Measurements from ENCODE around the gene SUPT4H1. TPM values are rescaled to one million over a fixed set of nuclear protein-coding genes. Genes with fewer than 3 reads are reported as not detected.

The SUPT4H1 gene
- total RNA-seq, 4 donors from 2014 or later, result 34.5 to 38.0 (median 35.2) TPM

GRCh38 chr17:58312829-58313228 lies 39.2 kb downstream of the SUPT4H1 start:
- TF ChIP-seq EP300 (IDR thresholded peaks at IDR 0.05) (no peak), POLR2A (IDR thresholded peaks at IDR 0.05) (no peak)
- TF ChIP-seq, protein P1, sequence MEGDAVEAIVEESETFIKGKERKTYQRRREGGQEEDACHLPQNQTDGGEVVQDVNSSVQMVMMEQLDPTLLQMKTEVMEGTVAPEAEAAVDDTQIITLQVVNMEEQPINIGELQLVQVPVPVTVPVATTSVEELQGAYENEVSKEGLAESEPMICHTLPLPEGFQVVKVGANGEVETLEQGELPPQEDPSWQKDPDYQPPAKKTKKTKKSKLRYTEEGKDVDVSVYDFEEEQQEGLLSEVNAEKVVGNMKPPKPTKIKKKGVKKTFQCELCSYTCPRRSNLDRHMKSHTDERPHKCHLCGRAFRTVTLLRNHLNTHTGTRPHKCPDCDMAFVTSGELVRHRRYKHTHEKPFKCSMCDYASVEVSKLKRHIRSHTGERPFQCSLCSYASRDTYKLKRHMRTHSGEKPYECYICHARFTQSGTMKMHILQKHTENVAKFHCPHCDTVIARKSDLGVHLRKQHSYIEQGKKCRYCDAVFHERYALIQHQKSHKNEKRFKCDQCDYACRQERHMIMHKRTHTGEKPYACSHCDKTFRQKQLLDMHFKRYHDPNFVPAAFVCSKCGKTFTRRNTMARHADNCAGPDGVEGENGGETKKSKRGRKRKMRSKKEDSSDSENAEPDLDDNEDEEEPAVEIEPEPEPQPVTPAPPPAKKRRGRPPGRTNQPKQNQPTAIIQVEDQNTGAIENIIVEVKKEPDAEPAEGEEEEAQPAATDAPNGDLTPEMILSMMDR (IDR thresholded peaks at IDR 0.05), result no peak
- WGBS, 2 donors, result 39 to 58% methylated on average over 1 of the region's 1 CpG
- H3K36me3 ChIP-seq, result peaks cover 0 to 43% (median 0%) of the 10 kb centered on the region in 3 donors

DNA sequence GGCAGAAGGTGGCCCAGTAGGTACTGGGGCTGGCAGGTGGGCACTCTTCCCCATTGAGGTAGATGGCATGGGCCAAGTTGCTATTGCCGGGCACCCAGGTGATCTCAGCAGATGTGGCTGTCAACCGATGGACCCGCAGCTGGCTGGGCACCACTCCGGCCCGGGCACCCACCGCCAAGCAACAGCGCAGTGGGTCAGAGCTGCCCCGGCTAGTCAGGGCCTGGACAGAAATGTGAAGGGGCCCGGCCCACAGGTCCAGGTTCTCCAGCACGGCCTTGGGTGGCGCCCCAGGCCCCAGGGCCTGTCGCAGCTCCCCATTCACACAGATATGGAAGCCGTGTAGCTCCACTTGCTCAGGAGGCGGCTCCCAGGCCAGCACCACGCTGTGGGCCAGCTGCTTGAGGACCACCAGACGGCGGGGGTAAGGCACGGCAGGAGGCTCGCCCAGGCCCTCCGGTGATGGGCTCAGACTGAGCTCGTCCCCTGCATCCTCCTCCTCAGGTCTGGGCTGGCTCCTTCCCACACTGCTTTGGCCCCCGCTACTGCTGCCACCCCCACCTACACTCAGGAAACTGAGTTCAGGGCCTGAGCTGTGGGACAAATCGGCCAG lies 39.9 kb downstream of the SUPT4H1 start:
- TF ChIP-seq POLR2A (IDR thresholded peaks at IDR 0.05) (no peak), EP300 (IDR thresholded peaks at IDR 0.05) (no peak)
- TF ChIP-seq, protein P1 (IDR thresholded peaks at IDR 0.05), result no peak
- no peak for DNase-seq (ENCODE audit: low spot score in 2 of 2)
- Histone ChIP-seq H3K4me1 (no peaks in the 10 kb centered on the region), H3K4me3 (no peak overlapping the region), H3K9me3 (no peaks in the 10 kb centered on the region), H3K27ac (no peak overlapping the region), H3K36me3 (peaks cover 0 to 50% (median 0%) of the 10 kb centered on the region in 3 donors), H3K27me3 (no peaks in the 10 kb centered on the region)
- WGBS, 2 donors, result 68 to 87% methylated on average over 14 to 15 of the region's 23 CpGs

More at GRCh38 chr17:58312829-58313228, 39.2 kb downstream of the SUPT4H1 start:
- no peak for DNase-seq (ENCODE audit: low spot score in 2 of 2)
- H3K27ac ChIP-seq, result no peak overlapping the region
- H3K4me1 ChIP-seq, result no peaks in the 10 kb centered on the region
- H3K27me3 ChIP-seq, result no peaks in the 10 kb centered on the region
- no peaks in the 10 kb centered on the region for H3K9me3 ChIP-seq
- no peak overlapping the region for H3K4me3 ChIP-seq

DNA sequence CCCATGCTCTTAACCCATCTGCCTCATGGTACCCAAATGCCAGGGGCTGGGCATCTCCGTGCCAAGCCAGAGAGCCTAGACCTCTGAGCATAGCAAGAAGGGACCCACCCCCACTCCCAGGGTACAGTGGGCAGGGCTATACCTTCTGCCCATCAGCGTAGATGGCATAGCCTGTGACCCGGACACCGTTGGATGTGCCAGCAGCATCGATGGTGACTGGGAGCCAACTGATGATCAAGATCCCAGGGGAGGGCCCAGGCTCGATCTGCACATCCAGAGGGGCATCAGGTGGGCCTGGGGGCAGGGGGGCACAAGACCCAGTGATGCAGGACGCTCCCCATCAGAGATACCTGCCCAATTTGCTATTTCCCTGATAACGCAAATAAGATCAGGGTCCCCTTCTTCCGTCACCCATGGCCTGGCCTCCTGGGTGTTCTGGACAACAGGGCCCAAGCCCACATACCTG lies 40.5 kb downstream of the SUPT4H1 start:
- no peaks in the 10 kb centered on the region for H3K9me3 ChIP-seq
- no peak overlapping the region for H3K27ac ChIP-seq
- no peaks in the 10 kb centered on the region for H3K4me1 ChIP-seq
- DNase-seq (ENCODE audit: low spot score in 2 of 2), result no peak
- no peak overlapping the region for H3K4me3 ChIP-seq
- whole genome bisulfite sequencing, 2 donors, result 83 to 99% methylated on average over 4 to 8 of the region's 9 CpGs
- no peaks in the 10 kb centered on the region for H3K27me3 ChIP-seq
- peaks cover 0 to 57% (median 0%) of the 10 kb centered on the region in 3 donors for H3K36me3 ChIP-seq
- TF ChIP-seq POLR2A (IDR thresholded peaks at IDR 0.05) (no peak), EP300 (IDR thresholded peaks at IDR 0.05) (no peak)
- TF ChIP-seq, protein P1 (IDR thresholded peaks at IDR 0.05), result no peak

GRCh38 chr17:58310511-58311428 lies 41.2 kb downstream of the SUPT4H1 start:
- TF ChIP-seq, protein P1 (IDR thresholded peaks at IDR 0.05), result no peak
- no peak for TF ChIP-seq EP300 (IDR thresholded peaks at IDR 0.05)
- no peak for TF ChIP-seq POLR2A (IDR thresholded peaks at IDR 0.05)
- no peak overlapping the region for H3K4me3 ChIP-seq
- WGBS, 2 donors, result 85 to 89% methylated on average over 18 to 21 of the region's 23 CpGs
- DNase-seq (ENCODE audit: low spot score in 2 of 2), result no peak
- H3K9me3 ChIP-seq, result no peaks in the 10 kb centered on the region
- no peak overlapping the region for H3K27ac ChIP-seq
- no peaks in the 10 kb centered on the region for H3K27me3 ChIP-seq
- H3K36me3 ChIP-seq, result peaks cover 0 to 64% (median 0%) of the 10 kb centered on the region in 3 donors
- H3K4me1 ChIP-seq, result no peaks in the 10 kb centered on the region

DNA sequence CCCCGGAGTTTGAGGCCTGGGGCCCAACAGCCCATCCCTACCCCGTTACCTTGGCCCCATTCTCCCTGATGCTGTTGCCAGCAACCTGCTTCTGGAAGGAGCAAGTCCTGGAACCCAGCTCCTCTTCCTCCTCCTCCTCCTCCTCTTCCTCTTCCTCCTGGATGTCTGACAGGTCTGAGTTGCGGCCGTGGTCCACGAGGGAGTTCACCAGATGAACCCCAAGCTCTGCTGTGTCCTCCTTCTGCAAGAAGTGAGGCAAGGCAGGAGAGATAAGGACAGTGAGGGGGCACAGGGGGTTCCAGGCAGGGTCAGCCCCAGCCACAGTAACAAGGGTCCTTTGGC lies 42.1 kb downstream of the SUPT4H1 start:
- Histone ChIP-seq H3K36me3 (peaks cover 0 to 60% (median 0%) of the 10 kb centered on the region in 3 donors), H3K9me3 (no peaks in the 10 kb centered on the region), H3K4me1 (no peaks in the 10 kb centered on the region), H3K27me3 (no peaks in the 10 kb centered on the region), H3K4me3 (no peak overlapping the region), H3K27ac (no peak overlapping the region)
- no peak for TF ChIP-seq POLR2A (IDR thresholded peaks at IDR 0.05)
- TF ChIP-seq, protein P1 (IDR thresholded peaks at IDR 0.05), result no peak
- TF ChIP-seq EP300 (IDR thresholded peaks at IDR 0.05), result no peak
- DNase-seq (ENCODE audit: low spot score in 2 of 2), result no peak
- 69 to 85% methylated on average over 4 to 5 of the region's 5 CpGs for WGBS, 2 donors
